Smooth muscle cell (in vitro differentiated cells): ENCODE measurements around the gene RBPJ. TPM values are rescaled to one million over a fixed set of nuclear protein-coding genes. Genes with fewer than 3 reads are reported as not detected.
A peak's percentile ranks its signal among the peaks of the same experiment; 100 is the strongest.

Source experiments
- DNase-seq: peaks from one replicate; lab custom pipeline; 2025; ENCODE audit not compliant: unreplicated experiment; lab: John Stamatoyannopoulos, UW
- H2AFZ ChIP-seq: fragments of 200-600 bp; sonication (generic); 2 replicates; pipeline ENCODE4 v1.6.0; 2016; ENCODE audit warnings: antibody characterized with exemption, low read depth, mild to moderate bottlenecking
- H3F3A ChIP-seq: fragments of 200-600 bp; sonication (generic); 2 replicates; pipeline ENCODE4 v1.6.0; 2017; ENCODE audit warnings: antibody characterized with exemption, low read depth
- H3K27ac ChIP-seq: fragments of 200-600 bp; sonication (generic); 2 replicates; pipeline ENCODE4 v1.5.1; 2016; ENCODE audit warnings: low read depth, mild to moderate bottlenecking
- H3K27me3 ChIP-seq: fragments of 200-600 bp; sonication (generic); 2 replicates; pipeline ENCODE4 v1.6.1; 2016; ENCODE audit warnings: low read depth, mild to moderate bottlenecking
- H3K36me3 ChIP-seq: fragments of 200-600 bp; sonication (generic); 2 replicates; pipeline ENCODE4 v1.5.1; 2016; ENCODE audit warnings: low read depth
- H3K4me1 ChIP-seq: fragments of 200-600 bp; sonication (generic); 2 replicates; pipeline ENCODE4 v1.5.1; 2016; ENCODE audit warnings: low read depth
- H3K4me2 ChIP-seq: fragments of 200-600 bp; sonication (generic); 2 replicates; pipeline ENCODE4 v1.6.0; 2016; ENCODE audit warnings: mild to moderate bottlenecking
- H3K4me3 ChIP-seq: fragments of 200-600 bp; sonication (generic); 2 replicates; pipeline ENCODE4 v1.5.1; 2016; ENCODE audit warnings: mild to moderate bottlenecking
- H3K79me2 ChIP-seq: fragments of 200-600 bp; sonication (generic); 2 replicates; pipeline ENCODE4 v1.6.0; 2016; ENCODE audit warnings: low read depth, mild to moderate bottlenecking
- H3K9ac ChIP-seq: fragments of 200-600 bp; sonication (generic); 2 replicates; pipeline ENCODE4 v1.6.0; 2016; ENCODE audit warnings: low read depth
- H3K9me3 ChIP-seq: fragments of 200-600 bp; sonication (generic); replicated peaks from 2 replicates; pipeline ENCODE4 v1.5.1; 2016; ENCODE audit warnings: low read depth
- H4K20me1 ChIP-seq: fragments of 200-600 bp; sonication (generic); 2 replicates; pipeline ENCODE4 v1.6.0; 2016; ENCODE audit warnings: low read depth
- CTCF ChIP-seq: fragments of 200-600 bp; sonication (generic); IDR thresholded peaks from 2 replicates; pipeline ENCODE4 v1.5.1; 2017; ENCODE audit warnings: borderline replicate concordance, mild to moderate bottlenecking, antibody characterized with exemption; ENCODE audit not compliant: insufficient read depth, poor library complexity, severe bottlenecking
- WGBS: methylation state at CpG from one replicate; pipeline ENCODE4 v1.1.7; 2016; ENCODE audit warnings: low lambda C conversion rate; 5-methylcytosine and 5-hydroxymethylcytosine counted together
- polyA plus RNA-seq: library from polyadenylated mRNA; unstranded; fragments of >200 nt; fragmentation: Nextera tagmentation; extraction: Ambion mirVana; gene quantifications from 2 replicates; pipeline ENCODE4 v1.2.1, GENCODE V29; 2016
- total RNA-seq: library from RNA; depleted of rRNA; stranded (reverse); fragments of >200 nt; gene quantifications from 2 replicates; pipeline ENCODE4 v1.2.3, GENCODE V29; 2014

RBPJ gene
- total and polyA plus RNA-seq, 2 experiments from 2014 or later = 96.9 to 137 TPM

- no peaks in the 10 kb centered on the region for H3F3A ChIP-seq
- peak overlapping the region; percentile 1 for H3K27ac ChIP-seq
- no peaks in the 10 kb centered on the region for H3K27me3 ChIP-seq
- H3K36me3 ChIP-seq = peaks cover 14% of the 10 kb centered on the region
- H2AFZ ChIP-seq = no peak overlapping the region
- H3K4me1 ChIP-seq = peaks cover 16% of the 10 kb centered on the region
- peaks cover 35% of the 10 kb centered on the region for H4K20me1 ChIP-seq
- no peak overlapping the region for H3K4me2 ChIP-seq
- H3K79me2 ChIP-seq = peaks cover 3% of the 10 kb centered on the region
- no peak overlapping the region for H3K4me3 ChIP-seq
- 91% methylated on average over 1 of the region's 1 CpG for WGBS
- H3K9ac ChIP-seq = no peak overlapping the region
- no peaks in the 10 kb centered on the region for H3K9me3 ChIP-seq
- DNase-seq = no peak
- TF ChIP-seq CTCF = no peak
Observed at GRCh38 chr4:26418107-26418506, 97.3 kb downstream of the RBPJ start.

GRCh38 chr4:26418850-26419249 lies 98.0 kb downstream of the RBPJ start:
- WGBS = 94% methylated on average over 9 of the region's 9 CpGs
- no peak overlapping the region for H3K4me2 ChIP-seq
- H3K27me3 ChIP-seq = no peaks in the 10 kb centered on the region
- peaks cover 16% of the 10 kb centered on the region for H3K4me1 ChIP-seq
- H3F3A ChIP-seq = no peaks in the 10 kb centered on the region
- no peak for TF ChIP-seq CTCF
- H3K9ac ChIP-seq = no peak overlapping the region
- H3K4me3 ChIP-seq = no peak overlapping the region
- H3K79me2 ChIP-seq = peaks cover 3% of the 10 kb centered on the region
- H3K9me3 ChIP-seq = no peaks in the 10 kb centered on the region
- H3K27ac ChIP-seq = peak overlapping the region; percentile 72
- H3K36me3 ChIP-seq = peaks cover 14% of the 10 kb centered on the region
- DNase-seq = no peak
- H2AFZ ChIP-seq = no peak overlapping the region
- peaks cover 28% of the 10 kb centered on the region for H4K20me1 ChIP-seq

- WGBS = 68% methylated on average over 2 of the region's 2 CpGs
Observed at GRCh38 chr4:26420438-26420837, 99.6 kb downstream of the RBPJ start.

More at GRCh38 chr4:26420438-26420837, 99.6 kb downstream of the RBPJ start:
- Histone ChIP-seq H3K9me3 (no peaks in the 10 kb centered on the region), H4K20me1 (peaks cover 15% of the 10 kb centered on the region), H3K4me2 (no peak overlapping the region), H3K79me2 (no peaks in the 10 kb centered on the region), H3K9ac (peak overlapping the region; percentile 16), H3K27me3 (no peaks in the 10 kb centered on the region), H3K4me1 (peaks cover 16% of the 10 kb centered on the region), H3K27ac (peak overlapping the region; percentile 72), H3K36me3 (peaks cover 12% of the 10 kb centered on the region), H3K4me3 (no peak overlapping the region), H3F3A (no peaks in the 10 kb centered on the region), H2AFZ (no peak overlapping the region)
- DNase-seq = no peak
- TF ChIP-seq CTCF = no peak
